ENCODE data around the gene SLC2A1.

DNA sequence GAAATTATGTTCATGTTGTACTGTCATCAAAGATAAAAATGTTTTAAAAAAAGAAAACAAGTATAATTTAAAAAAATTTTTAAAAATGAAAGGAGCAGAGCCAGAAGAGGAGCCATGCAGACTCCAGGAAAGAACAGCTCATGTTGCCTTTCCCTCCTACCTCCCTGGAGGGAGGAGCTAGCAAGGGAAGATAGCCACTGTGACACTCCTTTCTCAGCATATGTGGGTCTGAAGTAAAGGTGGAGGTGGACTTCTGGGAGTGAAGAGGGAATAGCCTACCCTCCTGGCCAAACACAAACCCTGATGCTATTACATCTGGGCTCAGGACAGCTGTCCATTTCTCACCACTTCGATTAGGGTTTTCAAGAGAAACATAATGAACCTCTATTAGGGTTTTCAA, 54.2 kb downstream of the SLC2A1 start:
- TF ChIP-seq, protein P1, sequence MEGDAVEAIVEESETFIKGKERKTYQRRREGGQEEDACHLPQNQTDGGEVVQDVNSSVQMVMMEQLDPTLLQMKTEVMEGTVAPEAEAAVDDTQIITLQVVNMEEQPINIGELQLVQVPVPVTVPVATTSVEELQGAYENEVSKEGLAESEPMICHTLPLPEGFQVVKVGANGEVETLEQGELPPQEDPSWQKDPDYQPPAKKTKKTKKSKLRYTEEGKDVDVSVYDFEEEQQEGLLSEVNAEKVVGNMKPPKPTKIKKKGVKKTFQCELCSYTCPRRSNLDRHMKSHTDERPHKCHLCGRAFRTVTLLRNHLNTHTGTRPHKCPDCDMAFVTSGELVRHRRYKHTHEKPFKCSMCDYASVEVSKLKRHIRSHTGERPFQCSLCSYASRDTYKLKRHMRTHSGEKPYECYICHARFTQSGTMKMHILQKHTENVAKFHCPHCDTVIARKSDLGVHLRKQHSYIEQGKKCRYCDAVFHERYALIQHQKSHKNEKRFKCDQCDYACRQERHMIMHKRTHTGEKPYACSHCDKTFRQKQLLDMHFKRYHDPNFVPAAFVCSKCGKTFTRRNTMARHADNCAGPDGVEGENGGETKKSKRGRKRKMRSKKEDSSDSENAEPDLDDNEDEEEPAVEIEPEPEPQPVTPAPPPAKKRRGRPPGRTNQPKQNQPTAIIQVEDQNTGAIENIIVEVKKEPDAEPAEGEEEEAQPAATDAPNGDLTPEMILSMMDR (IDR thresholded peaks at IDR 0.05; ENCODE audit: low read depth, low read length, poor library complexity, severe bottlenecking) = no peak
- TF ChIP-seq EZH2phosphoT487 (IDR thresholded peaks at IDR 0.05; ENCODE audit: borderline replicate concordance, low read length) = no peak

All from DOHH2 (cell line).